CD4-positive, alpha-beta T cell treated with Interleukin-17A for 4 hours (primary cell): ENCODE data around the gene TEKT2.

Experiments used
- DNase-seq: peaks from one replicate; pipeline ENCODE4 v3.0.0-alpha.2; 2020; ENCODE audit warnings: mixed read lengths

Gene TEKT2

GRCh38 chr1:36134505-36135329, 50.8 kb downstream of the TEKT2 start:
- peak; percentile 59 for DNase-seq

GRCh38 chr1:36135330-36135667, 51.4 kb downstream of the TEKT2 start:
- no peak for DNase-seq

GRCh38 chr1:36135796-36136195, 51.9 kb downstream of the TEKT2 start:
- no peak for DNase-seq

DNA sequence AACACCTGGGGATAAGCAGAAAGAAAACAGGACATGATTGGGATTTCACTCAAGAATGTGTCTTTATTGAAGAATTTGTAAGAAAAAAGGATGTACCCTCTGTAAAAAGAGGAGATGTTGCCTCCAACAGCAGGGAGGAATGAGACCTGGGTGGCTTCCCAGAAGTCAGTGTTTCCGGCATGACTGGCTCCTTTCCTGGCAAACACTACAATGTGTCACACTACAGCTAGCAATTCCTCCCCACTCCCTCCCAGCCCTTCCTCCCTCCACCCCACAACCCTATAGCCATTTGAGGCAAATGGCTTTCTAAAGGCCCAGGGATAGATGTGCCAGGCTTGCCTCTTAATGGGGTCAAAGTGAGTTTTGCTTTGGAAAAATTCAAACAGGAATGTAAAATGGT, 52.6 kb downstream of the TEKT2 start:
- DNase-seq: no peak

GRCh38 chr1:36137226-36137625, 53.3 kb downstream of the TEKT2 start:
- DNase-seq: no peak

GRCh38 chr1:36137776-36138175, 53.9 kb downstream of the TEKT2 start:
- no peak for DNase-seq
